Measurements from ENCODE around the gene DHRS9. TPM values are rescaled to one million over a fixed set of nuclear protein-coding genes. Genes with fewer than 3 reads are reported as not detected.

Gene DHRS9
- polyA plus RNA-seq, 1 donor (not counting 4 experiments of a cell fraction or from before 2014, with no cell fraction given), result 3.3 TPM

DNA sequence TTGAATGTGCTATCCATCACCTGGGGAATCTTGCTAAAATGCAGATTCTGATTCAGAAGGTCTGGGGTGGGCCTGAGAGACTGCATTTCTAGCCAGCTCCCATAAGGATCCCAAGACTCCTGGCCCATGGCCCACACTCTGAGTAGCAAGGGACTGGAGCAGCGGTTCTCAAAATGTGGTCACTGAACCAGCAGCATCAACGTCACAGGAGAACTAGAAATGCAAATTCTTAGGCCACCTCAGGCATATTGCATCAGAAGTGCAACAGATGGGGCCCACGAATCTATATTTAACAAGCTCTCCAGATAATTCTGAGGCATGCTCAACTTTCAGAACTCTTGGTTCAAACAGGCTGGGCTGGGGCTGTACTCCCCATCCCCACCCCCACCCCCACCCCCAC, 74.6 kb downstream of the DHRS9 start:
- DNase-seq (ENCODE audit: low read depth, low spot score) (no peak), FAIRE-seq (no peak)
- Histone ChIP-seq H3K79me2 (ENCODE audit: control insufficient read depth, insufficient read depth, low read length) (no peaks in the 10 kb centered on the region), H3K4me1 (ENCODE audit: control insufficient read depth, extremely low read depth, insufficient read depth, low read length) (no peaks in the 10 kb centered on the region), H3K4me3 (ENCODE audit: control insufficient read depth in 2 of 3, extremely low read depth in 1 of 3, insufficient read depth in 2 of 3, low read depth in 1 of 3, low read length in 3 of 3) (no peak overlapping the region), H3K4me2 (ENCODE audit: control insufficient read depth, extremely low read depth, insufficient read depth, low read depth, low read length) (no peak overlapping the region), H3K9me3 (ENCODE audit: control insufficient read depth, low read depth, low read length) (no peaks in the 10 kb centered on the region), H3K9me1 (ENCODE audit: control insufficient read depth, extremely low read depth, insufficient read depth, low read length) (no peaks in the 10 kb centered on the region), H3K36me3 (ENCODE audit: control insufficient read depth in 2 of 2, extremely low read depth in 1 of 2, insufficient read depth in 2 of 2, low read length in 2 of 2) (no peaks in the 10 kb centered on the region), H3K27me3 (ENCODE audit: control insufficient read depth, extremely low read depth, insufficient read depth, low read length) (no peaks in the 10 kb centered on the region), H3K9ac (ENCODE audit: control insufficient read depth, extremely low read depth, insufficient read depth, low read length) (no peak overlapping the region), H2AFZ (ENCODE audit: control insufficient read depth, low read length) (no peak overlapping the region), H4K20me1 (ENCODE audit: control insufficient read depth, extremely low read depth, insufficient read depth, low read length) (no peaks in the 10 kb centered on the region), H3K27ac (ENCODE audit: control insufficient read depth, insufficient read depth, low read length) (no peak overlapping the region)
- dilution Hi-C loops (cut with MboI; ENCODE audit: extremely low pct_ligation_motif_present, low sequenced_read_pairs), result no loop called here
- no peak for TF ChIP-seq EZH2 (IDR thresholded peaks at IDR 0.05; ENCODE audit: low read length)
- TF ChIP-seq, protein P1, sequence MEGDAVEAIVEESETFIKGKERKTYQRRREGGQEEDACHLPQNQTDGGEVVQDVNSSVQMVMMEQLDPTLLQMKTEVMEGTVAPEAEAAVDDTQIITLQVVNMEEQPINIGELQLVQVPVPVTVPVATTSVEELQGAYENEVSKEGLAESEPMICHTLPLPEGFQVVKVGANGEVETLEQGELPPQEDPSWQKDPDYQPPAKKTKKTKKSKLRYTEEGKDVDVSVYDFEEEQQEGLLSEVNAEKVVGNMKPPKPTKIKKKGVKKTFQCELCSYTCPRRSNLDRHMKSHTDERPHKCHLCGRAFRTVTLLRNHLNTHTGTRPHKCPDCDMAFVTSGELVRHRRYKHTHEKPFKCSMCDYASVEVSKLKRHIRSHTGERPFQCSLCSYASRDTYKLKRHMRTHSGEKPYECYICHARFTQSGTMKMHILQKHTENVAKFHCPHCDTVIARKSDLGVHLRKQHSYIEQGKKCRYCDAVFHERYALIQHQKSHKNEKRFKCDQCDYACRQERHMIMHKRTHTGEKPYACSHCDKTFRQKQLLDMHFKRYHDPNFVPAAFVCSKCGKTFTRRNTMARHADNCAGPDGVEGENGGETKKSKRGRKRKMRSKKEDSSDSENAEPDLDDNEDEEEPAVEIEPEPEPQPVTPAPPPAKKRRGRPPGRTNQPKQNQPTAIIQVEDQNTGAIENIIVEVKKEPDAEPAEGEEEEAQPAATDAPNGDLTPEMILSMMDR (optimal IDR thresholded peaks at IDR 0.05 in 1 of 3, IDR thresholded peaks at IDR 0.05 in 1 of 3, conservative IDR thresholded peaks at IDR 0.05 in 1 of 3; ENCODE audit: extremely low read depth in 1 of 3, insufficient read depth in 2 of 3, low read length in 3 of 3), result no peak

Other genes starting within 250 kb of the DHRS9 start
- gene SPC25, start 179.1 kb upstream of the DHRS9 start, polyA plus RNA-seq, result 1.0 to 7.1 TPM (median 4.9 TPM) in 3 replicates
- gene G6PC2, start 168.3 kb upstream of the DHRS9 start, polyA plus RNA-seq, result not detected in 3 replicates
- gene ABCB11, start 38.2 kb upstream of the DHRS9 start, polyA plus RNA-seq, result 0.03 TPM in 2 of 3 replicates, not detected in the other